GM21360 (cell line): Measurements from ENCODE around the gene CPVL.
"Not testable (repeated sequence)": the region's sequence is repeated elsewhere in the genome, so short reads cannot be mapped to it uniquely, and the experiment has no call there.

Source experiments
- ATAC-seq: cut with Tn5 transposase; IDR thresholded peaks from one replicate; pipeline ENCODE4 v1.9.1; 2021; ENCODE audit warnings: mild to moderate bottlenecking, moderate library complexity; ENCODE audit not compliant: unreplicated experiment

Gene CPVL

GRCh38 chr7:29122081-29122480, 24.3 kb downstream of the CPVL start:
- no peak for ATAC-seq

DNA sequence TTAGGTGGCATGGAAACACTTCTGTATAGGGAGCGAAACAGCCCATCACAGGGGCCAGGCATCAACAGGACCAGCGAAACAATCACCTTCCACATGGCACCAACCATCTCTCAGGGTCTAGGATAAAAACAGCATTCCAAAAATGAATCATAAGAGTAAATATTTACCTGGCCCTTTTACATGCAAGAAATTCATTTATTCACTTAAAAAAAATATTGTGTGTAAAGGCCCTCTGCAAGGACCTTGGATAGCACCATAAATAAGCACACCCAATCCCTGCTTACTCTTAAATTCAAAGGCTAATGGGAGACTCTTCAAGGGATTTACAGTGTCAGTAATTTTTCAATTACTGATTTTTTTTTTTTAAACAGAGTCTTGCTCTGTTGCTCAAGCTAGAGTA, 25.4 kb downstream of the CPVL start:
- no peak for ATAC-seq

- ATAC-seq = no peak
Measured at GRCh38 chr7:29119538-29119937, 26.8 kb downstream of the CPVL start.

DNA sequence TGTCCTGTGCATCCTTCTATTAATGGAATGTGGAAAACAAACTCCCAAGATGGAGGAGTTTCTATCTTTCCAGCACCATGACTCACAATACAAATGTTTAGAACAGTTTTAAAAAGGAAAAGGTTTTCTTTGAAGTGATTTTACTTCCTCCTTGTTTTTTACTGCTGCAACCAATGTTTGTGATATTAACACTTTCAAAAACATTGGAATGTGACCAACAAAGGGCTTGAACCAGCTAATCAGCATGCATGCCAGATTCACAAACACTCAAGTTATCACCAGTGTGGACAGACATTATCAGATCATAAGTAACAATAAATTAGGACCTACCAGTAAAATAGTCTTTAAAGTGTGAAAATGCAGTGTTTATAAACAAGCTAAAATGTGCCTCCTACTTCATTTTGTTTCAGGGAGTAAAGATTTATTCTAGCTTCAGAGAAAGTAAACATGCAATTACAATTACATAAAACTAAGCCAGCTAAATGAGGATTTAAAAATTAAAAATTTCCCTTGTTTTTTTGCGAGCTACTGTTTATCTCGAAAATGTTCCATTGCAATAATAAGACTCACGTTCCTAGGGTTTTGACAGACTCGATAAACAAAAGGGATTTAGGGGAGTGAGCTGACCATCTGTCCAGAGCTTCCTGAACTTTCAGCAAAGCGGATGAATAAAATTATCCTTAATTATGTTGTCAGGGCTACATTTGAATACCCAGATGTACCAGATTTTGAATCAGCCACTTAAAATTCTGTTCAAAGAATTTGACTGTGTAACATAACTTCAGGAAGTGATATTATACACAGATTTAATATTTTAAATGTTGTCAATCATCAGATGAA, 29.8 kb downstream of the CPVL start:
- ATAC-seq = no peak

DNA sequence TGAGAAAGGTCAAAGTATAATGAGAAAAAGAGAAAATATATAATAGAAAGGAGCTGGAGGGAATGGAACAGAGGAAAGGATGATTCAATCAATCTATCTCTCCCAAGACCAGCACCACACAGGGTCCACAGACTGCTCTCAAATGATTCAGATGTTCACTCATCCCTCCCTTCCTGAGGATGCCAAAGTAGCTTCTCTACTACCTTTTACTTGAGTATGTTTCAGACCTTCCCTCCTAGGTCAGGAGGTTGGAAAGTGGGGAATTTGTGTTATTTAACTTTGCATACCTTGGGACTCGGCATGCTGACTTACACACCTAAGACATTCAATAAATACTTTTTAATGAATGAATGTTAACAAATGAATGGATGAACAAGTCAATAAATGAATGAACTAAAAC, 30.6 kb downstream of the CPVL start:
- ATAC-seq = no peak

DNA sequence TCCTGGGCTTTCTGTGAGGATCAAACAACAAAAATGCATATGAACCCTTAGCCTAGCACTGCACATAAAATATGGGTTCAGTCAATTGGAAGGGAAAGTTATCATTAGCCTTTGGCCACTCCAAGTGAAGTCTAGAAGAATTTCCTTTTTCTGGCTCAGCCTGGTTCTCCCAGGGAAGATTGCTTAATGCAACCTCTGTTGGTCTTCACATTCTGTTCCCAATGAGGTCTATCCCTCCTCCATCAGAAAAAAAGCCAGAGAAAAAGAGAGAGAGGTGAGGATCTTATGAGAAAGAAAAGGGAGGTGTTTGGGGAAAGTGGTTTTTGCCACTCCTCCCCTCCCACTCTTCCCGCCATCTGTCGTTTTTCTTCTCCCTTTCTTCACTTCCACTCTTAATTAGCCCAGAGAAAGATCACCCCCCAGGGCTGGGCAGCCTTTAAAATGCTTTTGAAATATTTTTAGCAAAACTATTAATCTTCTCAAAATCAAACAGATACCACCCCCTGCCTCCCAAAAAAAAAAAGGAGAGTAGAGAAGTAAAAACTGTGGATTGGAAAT, 31.1 kb downstream of the CPVL start:
- ATAC-seq = no peak

DNA sequence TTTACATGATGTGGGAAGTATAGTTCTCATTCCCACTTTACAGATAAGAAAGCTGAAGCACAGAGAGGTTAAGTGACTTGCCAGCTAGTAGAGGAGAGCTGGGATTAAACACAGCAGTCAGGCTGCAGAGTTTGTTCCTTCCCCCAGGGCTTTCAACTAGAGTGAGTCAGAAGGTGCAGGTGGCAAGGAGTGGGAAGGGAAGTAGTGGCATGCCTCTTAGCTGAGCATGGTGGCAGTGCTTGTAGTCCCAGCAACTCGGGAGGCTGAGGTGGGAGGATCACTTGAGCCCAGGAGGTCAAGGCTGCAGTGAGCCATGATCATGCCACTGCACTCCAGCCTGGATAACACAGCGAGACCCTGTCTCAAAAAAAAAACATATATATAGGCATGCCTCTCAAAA, 32.1 kb downstream of the CPVL start:
- not testable (repeated sequence) for ATAC-seq

DNA sequence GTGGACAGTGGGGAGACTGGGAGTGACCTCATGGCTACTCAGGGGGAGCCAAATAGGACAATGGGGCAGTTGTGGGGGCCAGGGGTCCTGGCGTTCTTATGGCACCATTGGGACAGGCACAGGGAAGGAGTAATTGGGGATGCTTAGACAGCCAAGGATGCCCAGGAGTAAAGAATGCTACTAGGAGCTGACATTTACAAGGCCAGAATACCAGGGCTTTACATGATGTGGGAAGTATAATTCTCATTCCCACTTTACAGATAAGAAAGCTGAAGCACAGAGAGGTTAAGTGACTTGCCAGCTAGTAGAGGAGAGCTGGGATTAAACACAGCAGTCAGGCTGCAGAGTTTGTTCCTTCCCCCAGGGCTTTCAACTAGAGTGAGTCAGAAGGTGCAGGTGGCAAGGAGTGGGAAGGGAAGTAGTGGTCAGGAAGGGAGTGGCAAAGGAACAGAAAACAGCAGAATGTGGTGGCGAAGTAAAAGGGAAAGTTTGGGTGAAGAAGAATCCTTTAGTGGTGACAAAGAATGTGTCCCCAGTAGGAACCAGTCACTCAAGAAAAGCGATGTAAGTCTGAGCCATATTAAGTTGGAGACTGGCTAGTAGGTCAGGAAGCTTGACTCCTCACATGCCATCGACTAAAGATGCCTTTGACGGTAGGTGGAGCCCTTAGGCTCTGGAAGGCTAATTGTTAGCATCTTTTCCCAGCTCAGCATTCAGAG, 32.8 kb downstream of the CPVL start:
- ATAC-seq = no peak

DNA sequence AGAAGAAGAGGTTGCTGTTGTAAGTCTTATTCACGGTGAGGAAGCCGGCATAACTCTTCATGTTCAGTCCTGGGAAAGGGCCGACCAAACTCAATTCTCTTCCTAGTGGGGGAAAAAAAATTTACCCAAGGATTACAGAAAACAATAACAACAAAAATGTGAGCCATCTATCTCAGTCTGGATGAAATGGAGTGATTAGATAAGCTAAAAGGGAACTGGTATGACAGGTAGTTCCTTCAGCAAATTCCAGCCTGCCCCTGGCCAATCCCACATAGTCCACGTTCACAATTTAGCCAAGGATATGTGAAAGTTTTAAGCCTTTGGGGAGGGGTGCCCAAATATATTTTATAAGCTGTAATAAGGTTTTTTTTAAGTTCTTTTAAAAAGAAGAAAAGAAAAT, 33.6 kb downstream of the CPVL start:
- ATAC-seq = no peak

- ATAC-seq = no peak
Measured at GRCh38 chr7:29109899-29110298, 36.4 kb downstream of the CPVL start.

DNA sequence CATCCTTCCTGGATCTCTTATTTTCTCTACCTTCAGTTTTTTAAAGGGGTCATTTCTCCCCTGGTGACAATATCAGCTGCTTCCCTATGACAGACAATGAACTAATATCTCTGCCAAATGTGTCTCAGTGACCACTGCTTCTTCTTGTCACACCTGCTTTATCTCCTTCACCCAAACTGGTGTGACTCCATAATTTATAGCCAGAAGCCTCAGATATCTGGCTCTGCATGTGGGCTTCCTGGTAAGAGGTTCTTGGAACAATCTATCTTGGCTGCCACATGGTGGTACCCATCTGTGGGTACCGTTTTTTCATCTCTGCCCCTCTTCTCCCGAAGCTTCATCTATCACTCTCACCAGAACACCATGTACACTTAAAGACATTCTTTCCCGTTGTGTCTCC, 37.0 kb downstream of the CPVL start:
- ATAC-seq = no peak

- no peak for ATAC-seq
Measured at GRCh38 chr7:29107056-29107455, 39.3 kb downstream of the CPVL start.

DNA sequence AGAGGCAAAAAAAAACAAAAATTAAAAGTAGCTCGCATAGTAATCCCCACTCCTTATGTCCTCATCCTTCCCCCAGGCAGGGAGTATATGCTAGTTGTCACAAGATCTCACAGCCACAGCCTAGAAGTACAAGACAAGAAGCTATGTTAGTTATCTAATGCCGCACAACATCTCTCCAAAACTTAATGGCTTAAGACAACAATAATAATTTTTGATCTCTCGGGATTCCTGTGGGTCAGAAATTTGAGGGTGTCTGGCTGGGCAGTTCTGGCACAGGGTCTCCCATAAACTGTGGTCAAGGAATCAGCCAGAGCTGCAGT, 39.7 kb downstream of the CPVL start:
- no peak for ATAC-seq

DNA sequence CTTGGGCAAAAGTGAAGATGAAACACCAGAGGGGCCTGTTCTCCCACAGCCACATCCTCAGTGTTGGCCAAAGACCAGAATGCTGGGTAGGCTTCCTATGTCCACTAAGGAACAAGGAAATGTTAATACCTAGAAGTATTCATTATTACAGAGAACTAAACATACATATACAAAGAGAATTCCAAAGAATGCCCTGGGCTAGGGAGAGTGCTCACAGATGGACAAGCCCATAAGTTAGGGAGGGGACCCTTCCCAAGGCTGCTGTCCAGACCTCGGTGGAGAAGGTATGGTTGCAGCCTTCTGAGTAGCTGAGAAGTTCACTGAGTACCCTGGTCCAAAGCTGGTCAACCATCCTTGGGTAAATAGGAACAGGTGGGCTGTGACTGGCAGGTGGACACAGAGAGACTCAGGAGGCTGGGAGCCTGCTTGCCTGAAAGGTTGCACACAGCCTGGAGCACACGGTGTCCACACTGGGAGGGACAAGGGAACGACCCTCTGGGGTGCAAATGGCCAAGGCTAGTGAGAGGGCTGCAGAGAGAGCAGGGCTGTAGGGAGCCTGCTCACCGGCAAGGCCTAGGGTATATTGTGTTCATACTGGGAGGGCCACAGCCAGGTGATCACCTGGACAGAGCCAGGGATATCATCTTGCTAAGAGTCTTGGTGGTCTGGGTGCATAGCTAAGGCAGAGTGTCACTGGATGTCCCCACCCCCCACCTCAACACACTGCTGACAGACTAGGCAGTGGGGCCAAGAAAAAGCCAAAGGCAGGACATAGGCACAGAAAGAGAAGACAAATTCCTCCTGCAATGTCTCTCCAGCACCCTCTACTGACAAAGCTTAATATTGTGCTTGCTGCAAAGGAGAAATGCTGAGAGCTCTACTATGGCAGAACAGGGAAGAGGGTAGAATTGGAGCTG, 40.3 kb downstream of the CPVL start:
- ATAC-seq = peak; percentile 60

DNA sequence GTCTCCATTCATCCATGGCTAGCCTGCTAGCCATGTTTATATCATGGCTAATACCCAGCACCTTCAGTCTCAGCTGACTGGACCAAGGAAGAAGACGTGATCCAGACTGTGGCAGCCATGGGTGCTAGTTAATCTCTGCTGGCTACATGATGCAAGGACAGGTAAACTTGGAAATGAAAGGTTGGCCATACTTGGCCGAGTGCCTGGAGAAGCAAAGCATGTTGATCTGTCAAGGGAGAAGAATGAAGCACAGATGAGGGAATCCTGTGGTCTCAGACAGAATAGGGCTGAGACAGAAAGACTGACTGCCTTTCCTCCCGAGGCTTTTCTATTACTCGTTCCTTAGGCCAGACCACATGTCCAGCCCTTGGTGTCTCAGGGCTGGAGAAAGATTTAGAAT, 41.1 kb downstream of the CPVL start:
- no peak for ATAC-seq

DNA sequence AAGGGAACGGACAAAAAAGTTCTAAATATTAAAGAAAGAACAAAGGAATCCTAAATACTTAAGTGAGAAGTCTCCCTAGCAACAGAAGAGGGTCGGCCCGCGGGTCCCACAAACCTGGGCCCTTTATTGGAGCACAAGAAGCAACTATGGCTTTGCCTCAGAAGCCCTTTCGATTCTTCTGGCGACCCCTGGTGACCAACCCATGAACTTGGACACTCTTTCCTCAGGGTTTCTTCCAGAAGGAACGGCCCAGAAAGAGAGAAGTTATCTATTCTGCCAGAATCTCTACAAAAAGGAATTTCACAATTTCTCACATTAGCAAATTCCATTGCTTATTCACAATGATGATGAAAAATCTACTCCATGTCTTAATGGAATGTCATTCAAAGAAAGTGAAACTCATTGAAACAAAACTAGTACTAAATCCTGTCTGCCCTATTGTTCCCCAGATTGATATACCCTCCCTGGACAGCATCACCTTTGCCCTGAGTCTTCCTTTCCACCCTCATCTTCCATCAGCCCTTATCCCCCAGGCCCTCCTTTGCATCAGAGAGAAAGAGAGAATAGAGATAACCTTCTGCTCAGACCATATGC, 43.7 kb downstream of the CPVL start:
- ATAC-seq = no peak

DNA sequence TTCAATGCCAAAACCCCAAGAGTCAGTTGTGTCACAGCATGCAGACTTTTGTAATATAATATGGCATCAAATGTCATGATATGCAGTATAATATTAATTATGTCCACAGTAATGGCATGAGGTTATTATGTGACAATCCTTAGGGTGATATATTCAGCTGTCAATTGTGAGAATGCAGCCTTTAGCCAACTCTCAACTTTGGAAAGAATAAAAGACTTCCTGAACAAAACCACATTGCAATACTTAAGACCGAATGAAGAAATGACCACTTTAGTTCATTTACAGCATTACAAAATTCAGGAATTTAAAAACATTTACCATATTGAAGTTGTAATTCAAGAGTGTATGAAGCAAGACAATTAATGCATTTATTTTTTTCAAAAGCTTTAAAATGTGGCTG, 45.4 kb downstream of the CPVL start:
- ATAC-seq = no peak

GRCh38 chr7:29099896-29100847, 46.2 kb downstream of the CPVL start:
- no peak for ATAC-seq

GRCh38 chr7:29096446-29096730, 49.9 kb downstream of the CPVL start:
- ATAC-seq = no peak
